NOMO-1 (cell line): Measurements from ENCODE around the gene PPP1R2.
"Not testable (repeated sequence)": the region's sequence is repeated elsewhere in the genome, so short reads cannot be mapped to it uniquely, and the experiment has no call there.

Experiments used
- DNase-seq, 2 experiments: peaks; one replicate each; lab custom pipeline; 2025; ENCODE audit not compliant: unreplicated experiment in 2 of 2; lab: John Stamatoyannopoulos, UW

Gene PPP1R2

GRCh38 chr3:195542698-195543499, at the start of gene PPP1R2:
PPP1R2 (minus strand) TSS chr3:195543325; CDS start chr3:195543025, 300 bp downstream.
- DNase-seq, result peak; percentile 84 to 92

GRCh38 chr3:195591852-195592251, 48.7 kb upstream of the PPP1R2 start:
- no peak for DNase-seq

- DNase-seq, result no peak
Measured at GRCh38 chr3:195591220-195591619, 48.1 kb upstream of the PPP1R2 start.

- not testable (repeated sequence) for DNase-seq
Measured at GRCh38 chr3:195590381-195590780, 47.3 kb upstream of the PPP1R2 start.

GRCh38 chr3:195589796-195590195, 46.7 kb upstream of the PPP1R2 start:
- not testable (repeated sequence) for DNase-seq

GRCh38 chr3:195587824-195588223, 44.7 kb upstream of the PPP1R2 start:
- DNase-seq, result no peak

- no peak for DNase-seq
Measured at GRCh38 chr3:195587406-195587805, 44.3 kb upstream of the PPP1R2 start.

GRCh38 chr3:195584543-195584870, 41.4 kb upstream of the PPP1R2 start:
- no peak for DNase-seq

GRCh38 chr3:195583831-195584542, 40.9 kb upstream of the PPP1R2 start, which contains the start of gene APOD:
APOD (minus strand) TSS chr3:195583940; CDS start chr3:195579461, 4,479 bp downstream.
- no peak for DNase-seq

GRCh38 chr3:195582947-195583346, 39.8 kb upstream of the PPP1R2 start:
- DNase-seq, result no peak

- DNase-seq, result no peak
Measured at GRCh38 chr3:195580744-195581443, 37.8 kb upstream of the PPP1R2 start.

- DNase-seq, result no peak
Measured at GRCh38 chr3:195579281-195579680, 36.2 kb upstream of the PPP1R2 start.

- no peak for DNase-seq
Measured at GRCh38 chr3:195578565-195578964, 35.4 kb upstream of the PPP1R2 start.

- no peak for DNase-seq
Measured at GRCh38 chr3:195577645-195578177, 34.6 kb upstream of the PPP1R2 start.

- DNase-seq, result no peak
Measured at GRCh38 chr3:195574497-195575304, 31.6 kb upstream of the PPP1R2 start.

GRCh38 chr3:195573611-195574496, 30.7 kb upstream of the PPP1R2 start:
- DNase-seq, result no peak

GRCh38 chr3:195571361-195571760, 28.2 kb upstream of the PPP1R2 start:
- DNase-seq, result no peak

- no peak for DNase-seq
Measured at GRCh38 chr3:195570912-195571311, 27.8 kb upstream of the PPP1R2 start.

GRCh38 chr3:195570344-195570743, 27.2 kb upstream of the PPP1R2 start:
- DNase-seq, result peak; percentile 30
